GM19043 (cell line): ENCODE measurements around the gene SND1.
A peak's percentile ranks its signal among the peaks of the same experiment; 100 is the strongest.

Source experiments
- ATAC-seq: cut with Tn5 transposase; IDR thresholded peaks from one replicate; pipeline ENCODE4 v1.9.1; 2021; ENCODE audit warnings: low read depth; ENCODE audit not compliant: unreplicated experiment

The SND1 gene

GRCh38 chr7:128116740-128117139, 464.7 kb downstream of the SND1 start:
- ATAC-seq: no peak

GRCh38 chr7:128117691-128118090, 465.7 kb downstream of the SND1 start:
- no peak for ATAC-seq

- ATAC-seq: no peak
Observed at GRCh38 chr7:128119036-128119435, 467.0 kb downstream of the SND1 start.

GRCh38 chr7:128120116-128120515, 468.1 kb downstream of the SND1 start:
- no peak for ATAC-seq

- ATAC-seq: no peak
Observed at GRCh38 chr7:128120976-128121490, 469.0 kb downstream of the SND1 start.

GRCh38 chr7:128121711-128122530, 469.9 kb downstream of the SND1 start:
- ATAC-seq: no peak

GRCh38 chr7:128122576-128123290, 470.7 kb downstream of the SND1 start:
- no peak for ATAC-seq

GRCh38 chr7:128123291-128124037, 471.5 kb downstream of the SND1 start:
- no peak for ATAC-seq

GRCh38 chr7:128124786-128125185, 472.8 kb downstream of the SND1 start:
- ATAC-seq: no peak

- ATAC-seq: no peak
Observed at GRCh38 chr7:128125816-128126215, 473.8 kb downstream of the SND1 start.

GRCh38 chr7:128128401-128128800, 476.4 kb downstream of the SND1 start:
- ATAC-seq: no peak

- no peak for ATAC-seq
Observed at GRCh38 chr7:128129224-128129864, 477.4 kb downstream of the SND1 start.

GRCh38 chr7:128131115-128131514, 479.1 kb downstream of the SND1 start:
- no peak for ATAC-seq

GRCh38 chr7:128131731-128132130, 479.7 kb downstream of the SND1 start:
- no peak for ATAC-seq

- no peak for ATAC-seq
Observed at GRCh38 chr7:128132426-128133069, 480.6 kb downstream of the SND1 start.

- ATAC-seq: no peak
Observed at GRCh38 chr7:128135159-128135514, 483.1 kb downstream of the SND1 start.

- peak; percentile 85 for ATAC-seq
Observed at GRCh38 chr7:128135515-128136214, 483.7 kb downstream of the SND1 start.

GRCh38 chr7:128136215-128136597, 484.2 kb downstream of the SND1 start:
- no peak for ATAC-seq

- no peak for ATAC-seq
Observed at GRCh38 chr7:128137181-128137580, 485.2 kb downstream of the SND1 start.

- ATAC-seq: no peak
Observed at GRCh38 chr7:128139406-128139805, 487.4 kb downstream of the SND1 start.
